Dedifferentiated amniotic fluid mesenchymal stem cell (primary cell): ENCODE measurements around the gene HLCS.

Experiments used
- DNase-seq: peaks from one replicate; pipeline ENCODE4 v3.0.0-alpha.2; 2016; ENCODE audit errors: extremely low spot score

The HLCS gene

DNA sequence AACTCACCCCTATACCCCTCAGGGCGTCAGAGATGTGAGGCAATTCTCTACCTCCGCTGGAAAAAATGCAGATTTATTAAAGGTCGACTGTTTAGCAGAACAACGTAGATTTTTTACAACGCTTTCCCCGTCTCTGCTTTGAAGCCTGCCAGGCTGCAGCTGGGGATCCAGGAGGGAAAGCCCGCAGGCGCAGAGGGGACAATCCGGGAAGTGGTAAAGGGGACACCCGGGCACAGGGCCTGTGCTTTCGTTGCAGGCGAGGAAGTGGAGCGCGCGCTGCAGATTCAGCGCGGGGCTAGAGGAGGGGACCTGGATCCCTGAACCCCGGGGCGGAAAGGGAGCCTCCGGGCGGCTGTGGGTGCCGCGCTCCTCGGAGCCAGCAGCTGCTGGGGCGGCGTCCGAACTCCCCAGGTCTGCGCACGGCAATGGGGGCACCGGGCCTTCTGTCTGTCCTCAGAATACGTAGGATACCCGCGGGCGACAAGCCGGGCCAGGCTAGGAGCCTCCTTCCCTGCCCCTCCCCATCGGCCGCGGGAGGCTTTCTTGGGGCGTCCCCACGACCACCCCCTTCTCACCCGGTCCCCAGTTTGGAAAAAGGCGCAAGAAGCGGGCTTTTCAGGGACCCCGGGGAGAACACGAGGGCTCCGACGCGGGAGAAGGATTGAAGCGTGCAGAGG lies 262.1 kb downstream of the HLCS start:
- DNase-seq = no peak

DNA sequence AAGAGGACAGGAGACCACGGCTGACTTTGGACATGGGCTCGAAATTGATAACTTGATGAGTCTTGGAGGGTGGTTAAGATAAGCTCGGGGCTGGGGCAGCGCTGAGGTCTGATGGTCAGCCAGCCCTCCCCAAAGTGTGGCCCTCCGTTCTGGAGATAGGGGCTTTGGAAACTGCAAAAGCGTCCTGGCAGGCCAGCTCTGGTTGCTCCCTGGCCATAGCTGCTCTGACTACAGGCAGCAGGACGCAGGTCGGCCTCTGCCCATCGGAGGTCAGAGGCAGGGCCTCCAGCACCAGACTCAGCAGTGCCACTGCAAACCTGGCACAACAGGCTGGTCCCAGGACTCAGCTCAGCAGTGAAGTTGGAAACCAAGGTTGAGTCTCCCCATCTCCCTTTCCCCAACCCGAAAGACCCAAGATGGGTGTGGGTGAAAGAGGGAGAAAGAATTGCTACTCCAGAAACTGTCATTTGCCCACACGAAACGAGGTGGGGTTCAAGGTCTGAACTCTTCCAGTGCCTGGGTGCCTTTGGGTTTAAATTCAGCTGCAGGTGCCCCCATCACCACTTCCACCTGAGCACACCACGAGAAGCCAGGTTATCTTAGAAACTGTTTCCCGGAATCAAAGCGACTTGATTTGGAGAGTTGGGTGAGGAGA lies 262.7 kb downstream of the HLCS start:
- no peak for DNase-seq

DNA sequence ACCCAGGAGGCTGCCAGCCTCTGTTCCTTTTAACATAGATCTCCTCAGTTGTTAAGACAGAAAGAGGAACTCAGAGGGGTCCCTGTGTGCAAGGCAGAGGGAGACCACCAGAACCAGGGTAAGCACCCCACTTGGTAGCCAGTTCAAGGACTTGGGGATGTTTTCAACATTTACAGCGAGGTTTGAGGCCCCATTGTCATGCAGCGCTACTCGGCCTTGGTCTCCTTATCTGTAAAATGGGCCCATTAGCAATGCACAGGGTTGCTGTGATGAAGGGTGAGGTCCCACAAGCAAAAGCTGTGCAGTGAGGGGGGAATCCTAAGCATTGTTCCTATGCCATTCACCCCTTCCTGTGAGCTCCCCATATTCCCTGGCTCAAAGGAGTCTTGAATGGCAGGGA lies 263.3 kb downstream of the HLCS start:
- no peak for DNase-seq

- DNase-seq = no peak
Measured at GRCh38 chr21:36702622-36702968, 263.9 kb downstream of the HLCS start.

DNA sequence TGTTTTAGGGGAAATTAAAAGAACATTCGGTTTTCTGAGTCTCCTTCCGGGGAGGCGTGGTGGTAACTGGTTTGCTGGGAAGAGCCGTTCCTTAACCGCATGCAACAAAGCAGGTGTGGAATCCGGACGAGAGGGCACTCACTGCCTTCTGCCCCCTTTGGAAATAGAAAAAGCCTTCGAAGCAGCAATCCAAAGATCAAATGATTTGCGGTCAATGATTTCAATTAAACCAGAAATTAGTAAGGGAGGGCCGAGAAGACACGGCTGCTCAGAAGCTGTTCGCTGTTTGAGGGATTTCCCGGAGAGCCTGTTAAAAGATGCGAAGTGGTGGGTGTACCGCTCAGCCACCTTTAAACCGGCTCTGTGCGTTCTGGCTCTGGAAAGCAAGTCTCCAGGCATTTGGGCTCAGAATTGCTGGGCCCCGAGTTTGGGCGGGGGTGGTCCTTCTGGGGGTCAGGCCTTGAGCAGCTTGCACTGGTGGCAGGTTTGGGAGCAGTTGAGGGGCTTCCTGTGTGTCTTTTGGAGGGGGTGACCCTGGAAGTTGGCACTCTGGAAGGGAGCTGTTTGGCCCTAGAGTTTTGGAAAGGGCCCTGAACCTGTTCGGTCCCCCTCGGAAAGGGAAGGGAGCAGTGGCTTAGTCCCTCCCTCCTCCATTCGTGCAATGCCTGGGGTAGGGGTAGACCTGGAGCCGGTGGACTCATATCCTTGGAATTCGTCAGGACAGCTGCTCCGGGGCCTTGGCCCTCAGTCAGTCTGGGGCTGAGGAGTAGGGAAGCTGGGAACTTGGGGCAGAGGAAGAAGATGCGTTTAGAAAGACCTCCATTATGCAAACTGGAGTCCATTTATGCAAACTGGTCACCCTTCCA lies 264.5 kb downstream of the HLCS start:
- DNase-seq = no peak

DNA sequence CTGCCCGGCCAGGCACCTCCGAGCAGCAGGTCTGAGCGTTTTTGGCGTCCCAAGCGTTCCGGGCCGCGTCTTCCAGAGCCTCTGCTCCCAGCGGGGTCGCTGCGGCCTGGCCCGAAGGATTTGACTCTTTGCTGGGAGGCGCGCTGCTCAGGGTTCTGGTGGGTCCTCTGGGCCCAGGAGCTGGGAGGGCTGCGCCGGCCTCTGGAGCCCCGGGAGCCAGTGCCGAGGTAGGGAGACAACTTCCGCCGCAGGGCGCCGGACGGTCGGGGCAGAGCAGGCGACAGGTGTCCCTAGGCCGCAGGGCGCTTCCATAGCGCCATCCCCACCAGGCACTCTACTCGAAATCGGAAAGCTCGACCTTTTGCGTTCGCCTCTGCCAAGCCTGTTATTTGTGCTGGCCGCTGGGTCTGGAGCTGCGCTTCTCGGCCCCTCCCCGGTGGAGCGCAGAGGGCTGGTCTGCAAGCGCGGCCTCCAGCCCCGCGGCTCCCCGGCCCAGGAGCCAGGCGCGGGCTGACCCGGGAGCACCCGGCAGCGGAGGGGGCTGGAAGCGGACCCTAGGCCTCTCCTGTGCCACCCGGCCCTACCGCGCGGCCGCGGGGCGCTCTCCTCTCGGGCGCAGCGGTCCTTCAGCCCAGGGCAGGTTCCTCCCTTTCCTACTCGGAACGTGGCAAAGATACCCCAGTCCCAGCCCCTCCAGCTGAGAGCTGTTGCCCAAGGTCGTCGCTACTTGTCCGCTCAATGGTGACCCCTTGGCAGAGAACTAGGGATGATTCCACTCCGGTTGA lies 265.3 kb downstream of the HLCS start:
- no peak for DNase-seq
